NCI-H2171 (cell line): ENCODE measurements around the gene ADAD1.
"Not testable (repeated sequence)": the region's sequence is repeated elsewhere in the genome, so short reads cannot be mapped to it uniquely, and the experiment has no call there.

Experiments
- DNase-seq: peaks from one replicate; lab custom pipeline; 2025; lab: John Stamatoyannopoulos, UW

Gene ADAD1

DNA sequence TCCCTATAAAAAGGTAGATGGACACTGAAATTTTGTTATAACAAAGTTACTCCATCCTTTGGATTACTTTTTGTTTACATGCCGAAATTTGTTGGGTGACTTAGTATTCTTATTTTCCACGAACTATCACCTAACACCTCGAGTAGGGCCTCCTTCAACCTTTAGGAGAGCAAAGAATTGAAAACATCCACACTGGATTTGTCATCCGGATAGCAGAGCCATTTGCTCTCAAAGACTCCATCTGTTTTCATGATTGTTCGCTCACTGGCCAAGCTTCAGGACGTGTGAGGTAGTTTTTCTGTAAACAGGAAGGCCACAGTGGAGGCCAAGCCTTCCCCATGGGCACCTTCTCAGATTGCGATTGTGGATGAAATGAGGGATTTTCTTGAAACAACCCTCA lies at the start of gene ADAD1:
TSS of gene ADAD1 (plus strand) at position 301 of the 400 bp plus-strand sequence. CDS start 1,059 bp downstream, outside the sequence.
- no peak for DNase-seq

GRCh38 chr4:122329876-122330565 lies 48.8 kb upstream of the ADAD1 start:
- no peak for DNase-seq

- no peak for DNase-seq
Observed at GRCh38 chr4:122331195-122331594, 47.6 kb upstream of the ADAD1 start.

DNA sequence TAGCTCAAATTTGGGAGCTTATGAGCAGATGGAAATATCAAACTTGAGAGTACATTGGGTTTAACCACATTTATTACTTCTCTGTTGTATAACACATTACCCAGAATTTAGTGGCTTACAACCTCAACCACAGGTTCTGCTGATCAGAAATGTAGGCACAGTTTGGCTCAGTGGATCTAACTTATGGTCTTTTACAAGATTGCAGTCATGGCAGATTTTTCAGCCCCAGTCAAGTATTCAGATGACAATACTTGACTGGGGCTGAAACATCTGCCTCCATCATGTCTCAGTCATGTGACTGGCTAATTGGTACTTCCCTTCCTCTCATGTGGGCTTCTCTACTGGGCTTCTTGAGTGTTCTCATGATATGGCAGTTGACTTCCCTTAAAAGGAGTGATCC lies 44.0 kb upstream of the ADAD1 start:
- no peak for DNase-seq

DNA sequence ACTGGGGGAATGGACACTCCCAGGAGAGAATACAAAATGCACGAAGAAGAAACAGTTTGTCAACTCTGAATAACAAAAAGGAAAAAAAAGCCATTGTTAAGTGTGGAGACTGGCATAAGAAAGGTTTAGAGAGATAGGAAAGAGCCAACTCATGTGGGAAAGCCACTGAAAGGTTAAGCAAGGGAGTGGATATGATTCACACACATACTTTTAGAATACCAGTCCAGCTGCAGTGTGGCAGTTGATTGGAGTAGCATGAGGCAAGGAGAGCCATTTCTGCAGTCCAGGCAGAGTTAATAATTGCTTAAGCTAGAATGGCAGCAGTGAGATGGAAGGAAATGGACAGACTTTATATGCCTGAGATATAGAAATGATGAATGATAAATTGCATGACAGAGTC lies 36.9 kb upstream of the ADAD1 start:
- DNase-seq = no peak

GRCh38 chr4:122346036-122346435 lies 32.8 kb upstream of the ADAD1 start:
- DNase-seq = no peak

GRCh38 chr4:122346503-122346902 lies 32.3 kb upstream of the ADAD1 start:
- no peak for DNase-seq

- no peak for DNase-seq
Observed at GRCh38 chr4:122356317-122356808, 22.4 kb upstream of the ADAD1 start.

DNA sequence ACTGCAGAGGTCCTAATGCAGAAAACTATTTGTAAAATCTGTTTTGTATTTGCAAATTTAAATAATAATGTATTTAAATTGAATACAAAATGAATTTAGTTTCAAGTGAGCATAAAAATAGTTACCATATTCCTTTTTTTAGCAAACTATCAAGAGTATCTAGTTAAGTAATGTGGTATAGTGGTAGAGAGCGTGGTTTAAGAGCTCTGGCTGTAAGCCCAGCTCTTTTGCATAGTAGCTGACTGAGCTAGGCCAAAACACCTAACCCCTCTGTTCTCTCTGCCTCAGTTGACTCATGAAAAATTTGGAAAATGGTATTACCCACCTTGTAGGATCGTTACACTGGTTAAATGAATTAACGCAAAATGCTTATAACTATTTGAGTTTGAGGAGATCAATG lies 18.1 kb upstream of the ADAD1 start:
- no peak for DNase-seq

DNA sequence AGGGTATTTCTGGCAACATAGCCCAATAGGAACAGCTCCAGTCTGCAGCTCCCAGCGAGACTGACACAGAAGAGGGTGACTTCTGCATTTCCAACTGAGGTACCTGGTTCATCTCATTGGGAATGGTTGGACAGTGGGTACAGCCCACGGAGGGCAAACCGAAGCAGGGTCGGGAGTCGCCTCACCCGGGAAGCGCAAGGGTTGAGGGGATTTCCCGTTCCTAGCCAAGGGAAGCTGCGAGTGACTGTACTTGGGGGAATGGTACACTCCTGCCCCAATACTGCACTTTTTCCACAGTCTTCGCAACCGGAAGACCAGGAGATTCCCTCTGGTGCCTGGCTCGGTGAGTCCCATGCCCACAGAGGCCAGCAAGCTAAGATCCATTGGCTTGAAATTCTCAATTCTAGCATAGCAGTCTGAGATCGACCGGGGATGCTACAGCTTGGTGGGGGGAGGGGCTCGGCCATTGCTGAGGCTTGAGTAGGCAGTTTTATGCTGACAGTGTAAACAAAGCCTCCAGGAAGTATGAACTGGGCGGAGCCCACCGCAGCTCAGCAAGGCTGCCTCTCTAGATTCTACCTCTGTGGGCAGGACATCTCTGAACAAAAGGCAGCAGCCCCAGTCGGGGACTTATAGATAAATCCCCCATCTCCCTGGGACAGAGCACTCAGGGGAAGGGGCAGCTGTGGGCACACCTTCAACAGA lies 14.0 kb upstream of the ADAD1 start:
- DNase-seq = no peak

- DNase-seq = not testable (repeated sequence)
Observed at GRCh38 chr4:122368786-122369185, 10.0 kb upstream of the ADAD1 start.

DNA sequence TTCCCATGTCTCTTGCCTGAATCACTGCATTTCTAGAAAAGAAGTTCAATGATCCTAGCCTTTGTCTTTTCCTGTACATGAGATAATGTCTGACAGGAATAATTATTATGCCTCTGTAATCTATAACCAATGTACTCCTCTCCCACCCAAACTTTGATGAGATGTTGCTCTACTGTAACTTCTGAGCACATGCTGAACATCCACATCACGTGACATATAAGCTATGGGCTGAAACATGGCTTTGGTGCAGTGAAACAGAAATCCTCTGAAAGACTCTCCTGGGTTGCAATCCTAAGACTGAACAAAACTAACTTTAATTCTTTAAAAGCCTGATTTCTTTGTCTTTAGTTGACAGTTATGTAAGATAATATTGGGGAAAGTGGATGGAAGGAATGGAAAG lies 1.5 kb upstream of the ADAD1 start:
- DNase-seq = no peak

GRCh38 chr4:122379239-122379638 lies 428 bp downstream of the ADAD1 start:
- no peak for DNase-seq

DNA sequence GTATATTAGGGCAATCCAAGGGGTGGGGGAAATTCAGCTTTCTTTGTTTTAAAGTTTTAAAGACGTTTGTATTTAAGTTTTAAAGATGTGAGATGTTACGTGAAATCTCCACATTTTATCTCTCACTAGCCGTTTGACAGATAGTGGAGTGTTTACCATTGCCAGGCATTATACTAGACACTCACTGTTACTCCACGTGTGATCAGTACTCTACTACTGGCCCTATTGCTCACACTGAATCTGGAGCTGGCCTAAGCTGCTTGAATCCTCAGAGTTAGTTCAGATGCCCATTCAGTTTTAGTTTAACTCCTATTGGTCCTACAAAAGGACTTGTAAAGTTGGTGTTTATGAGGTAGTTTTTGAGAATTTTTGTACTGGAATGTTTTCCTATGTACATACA lies 4.5 kb downstream of the ADAD1 start:
- no peak for DNase-seq

DNA sequence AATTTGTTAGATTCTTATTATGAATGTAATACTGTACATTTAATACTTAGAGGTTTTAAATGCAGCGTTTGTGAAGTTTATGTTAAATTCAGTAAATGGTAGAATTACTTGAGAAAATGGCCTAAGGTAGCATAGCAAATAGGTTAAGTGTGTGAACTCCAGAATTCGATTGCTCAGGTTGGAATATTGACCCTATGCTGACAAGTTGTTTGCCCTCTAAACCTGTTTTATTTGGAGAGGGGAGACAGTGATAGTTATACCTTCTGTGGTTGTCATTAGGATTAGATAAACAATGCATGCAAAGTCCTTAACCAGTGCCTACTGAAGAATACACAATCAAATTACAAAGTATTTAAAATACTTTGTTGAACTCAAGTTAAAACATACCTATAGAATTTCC lies 5.4 kb downstream of the ADAD1 start:
- DNase-seq = no peak

- no peak for DNase-seq
Observed at GRCh38 chr4:122393276-122393675, 14.5 kb downstream of the ADAD1 start.

- no peak for DNase-seq
Observed at GRCh38 chr4:122403861-122404260, 25.1 kb downstream of the ADAD1 start.

GRCh38 chr4:122412547-122412946 lies 33.7 kb downstream of the ADAD1 start:
- no peak for DNase-seq

DNA sequence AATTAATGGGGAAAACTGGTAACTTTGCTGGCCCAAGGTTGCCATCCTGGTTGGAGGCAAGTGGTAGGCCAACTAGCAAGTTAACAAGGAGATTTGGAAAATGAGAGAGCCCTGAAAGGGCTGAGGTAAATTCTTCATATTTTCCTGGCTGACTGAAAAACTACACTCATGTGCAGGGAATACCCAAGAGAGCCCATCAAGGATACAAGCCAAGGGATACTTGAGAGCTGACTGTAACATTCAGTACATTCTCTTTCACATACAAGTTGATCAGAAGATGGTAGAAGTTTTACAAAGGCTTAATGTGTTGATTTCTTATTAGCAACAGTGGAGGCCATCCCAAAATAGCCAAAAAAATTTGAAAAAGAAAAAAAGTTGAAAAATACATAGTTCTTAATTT lies 44.4 kb downstream of the ADAD1 start:
- no peak for DNase-seq

DNA sequence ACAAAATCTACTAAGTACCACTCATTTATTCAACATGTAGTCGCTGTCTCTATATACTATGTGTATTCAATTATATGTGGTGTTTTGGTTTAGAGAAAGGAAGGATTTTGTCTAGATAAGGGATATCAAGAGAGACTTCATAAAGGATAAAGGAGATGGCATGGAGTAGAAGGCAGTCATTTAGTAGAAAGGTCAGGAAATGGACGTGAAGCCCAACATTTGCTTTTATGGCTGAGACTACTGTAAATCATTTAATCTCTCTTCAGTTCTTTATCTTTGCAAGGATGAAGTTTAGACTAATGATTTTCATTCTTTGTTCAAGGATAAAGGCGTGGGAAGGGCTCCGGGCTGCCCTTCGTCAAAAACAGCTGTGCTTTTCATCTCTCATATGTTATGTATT lies 52.5 kb downstream of the ADAD1 start:
- DNase-seq = no peak

GRCh38 chr4:122434285-122434684 lies 55.5 kb downstream of the ADAD1 start:
- DNase-seq = no peak

GRCh38 chr4:122450847-122451246 lies 72.0 kb downstream of the ADAD1 start:
- no peak for DNase-seq

DNA sequence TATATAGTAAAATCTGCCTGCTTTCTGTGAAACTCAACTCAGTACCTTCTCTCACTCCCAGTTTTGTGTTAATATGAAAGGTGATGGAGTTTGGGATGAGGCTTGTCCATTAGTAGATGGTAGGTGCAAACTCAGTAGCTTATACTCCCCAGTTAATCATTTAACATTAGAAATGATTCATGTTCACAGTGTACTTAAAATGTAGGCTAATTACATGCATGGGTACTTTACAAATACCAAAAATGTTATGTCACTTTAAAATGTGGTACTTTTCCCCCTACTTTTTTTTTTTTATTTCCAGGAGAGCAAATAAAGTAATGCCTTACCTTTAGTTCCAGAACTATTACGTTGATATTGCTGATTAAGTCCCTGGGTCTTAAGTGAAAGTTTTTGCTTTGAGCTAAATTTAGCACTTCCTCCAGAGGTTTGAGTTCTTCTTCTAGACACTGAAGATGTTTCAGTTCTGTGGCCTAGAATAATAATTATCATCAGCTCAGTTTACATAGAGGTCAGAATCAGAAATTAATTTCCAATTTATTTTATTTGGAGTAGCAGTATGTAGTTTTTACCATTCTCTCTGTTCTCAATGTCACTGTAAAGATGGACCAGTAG lies 74.7 kb downstream of the ADAD1 start:
- DNase-seq = no peak
